MM.1S (cell line): ENCODE results near the gene TMEM121B.

ENCODE experiments used
- DNase-seq: peaks from one replicate; pipeline ENCODE4 v3.0.0-alpha.2; 2015
- H2AFZ ChIP-seq: fragments of 300-600 bp; sonication (generic); 2 replicates; pipeline ENCODE4 v1.6.0; 2016; ENCODE audit warnings: antibody characterized with exemption, low read length
- H3F3A ChIP-seq: fragments of 300-600 bp; sonication (generic); 2 replicates; pipeline ENCODE4 v1.6.1; 2016; ENCODE audit warnings: mild to moderate bottlenecking, antibody characterized with exemption, low read length, moderate library complexity, mixed read lengths; ENCODE audit not compliant: insufficient read depth
- H3K27ac ChIP-seq: fragments of 300-600 bp; sonication (generic); 2 replicates; pipeline ENCODE4 v1.5.1; 2016; ENCODE audit warnings: mild to moderate bottlenecking, low read length
- H3K27me3 ChIP-seq: fragments of 300-600 bp; sonication (generic); replicated peaks from 2 replicates; pipeline ENCODE4 v1.6.0; 2016; ENCODE audit warnings: low read length; ENCODE audit not compliant: insufficient read depth
- H3K36me3 ChIP-seq: fragments of 300-600 bp; sonication (generic); replicated peaks from 2 replicates; pipeline ENCODE4 v1.6.1; 2016; ENCODE audit warnings: mild to moderate bottlenecking, low read length, mixed read lengths; ENCODE audit not compliant: insufficient read depth
- H3K4me1 ChIP-seq: fragments of 300-600 bp; sonication (generic); 2 replicates; pipeline ENCODE4 v1.6.1; 2016; ENCODE audit warnings: low read length, mixed read lengths
- H3K4me2 ChIP-seq: fragments of 300-600 bp; sonication (generic); 2 replicates; pipeline ENCODE4 v1.6.0; 2016; ENCODE audit warnings: low read depth, low read length
- H3K4me3 ChIP-seq: fragments of 300-600 bp; sonication (generic); 2 replicates; pipeline ENCODE4 v1.5.1; 2016; ENCODE audit warnings: low read length, mixed read lengths
- H3K79me2 ChIP-seq: fragments of 300-600 bp; sonication (generic); 2 replicates; pipeline ENCODE4 v1.6.1; 2016; ENCODE audit warnings: mixed run types, low read length, mixed read lengths
- H3K9ac ChIP-seq: fragments of 300-600 bp; sonication (generic); 2 replicates; pipeline ENCODE4 v1.6.1; 2016; ENCODE audit warnings: low read length, mixed read lengths
- H3K9me2 ChIP-seq: fragments of 300-600 bp; sonication (generic); replicated peaks from 2 replicates; pipeline ENCODE4 v1.6.1; 2016; ENCODE audit warnings: mild to moderate bottlenecking, low read length, mixed read lengths; ENCODE audit not compliant: insufficient read depth
- H3K9me3 ChIP-seq: fragments of 300-600 bp; sonication (generic); replicated peaks from 2 replicates; pipeline ENCODE4 v1.6.1; 2016; ENCODE audit warnings: mild to moderate bottlenecking, low read length, mixed read lengths; ENCODE audit not compliant: insufficient read depth
- H4K20me1 ChIP-seq: fragments of 300-600 bp; sonication (generic); 2 replicates; pipeline ENCODE4 v1.6.1; 2016; ENCODE audit warnings: mild to moderate bottlenecking, low read length, moderate library complexity, mixed read lengths; ENCODE audit not compliant: insufficient read depth
- CTCF ChIP-seq: fragments of 300-600 bp; sonication (generic); IDR thresholded peaks from 2 replicates; pipeline ENCODE4 v1.5.1; 2016; ENCODE audit warnings: antibody characterized with exemption, low read length, mixed read lengths
- EZH2 ChIP-seq: fragments of 300-600 bp; sonication (generic); optimal IDR thresholded peaks from 2 replicates; pipeline ENCODE3; 2017; ENCODE audit warnings: low read depth, mild to moderate bottlenecking, antibody characterized with exemption, low read length, mixed read lengths
- EZH2phosphoT487 ChIP-seq: fragments of 300-600 bp; sonication (generic); IDR thresholded peaks from 2 replicates; pipeline ENCODE4 v1.6.1; 2018; ENCODE audit warnings: antibody characterized with exemption, low read length

Gene TMEM121B

DNA sequence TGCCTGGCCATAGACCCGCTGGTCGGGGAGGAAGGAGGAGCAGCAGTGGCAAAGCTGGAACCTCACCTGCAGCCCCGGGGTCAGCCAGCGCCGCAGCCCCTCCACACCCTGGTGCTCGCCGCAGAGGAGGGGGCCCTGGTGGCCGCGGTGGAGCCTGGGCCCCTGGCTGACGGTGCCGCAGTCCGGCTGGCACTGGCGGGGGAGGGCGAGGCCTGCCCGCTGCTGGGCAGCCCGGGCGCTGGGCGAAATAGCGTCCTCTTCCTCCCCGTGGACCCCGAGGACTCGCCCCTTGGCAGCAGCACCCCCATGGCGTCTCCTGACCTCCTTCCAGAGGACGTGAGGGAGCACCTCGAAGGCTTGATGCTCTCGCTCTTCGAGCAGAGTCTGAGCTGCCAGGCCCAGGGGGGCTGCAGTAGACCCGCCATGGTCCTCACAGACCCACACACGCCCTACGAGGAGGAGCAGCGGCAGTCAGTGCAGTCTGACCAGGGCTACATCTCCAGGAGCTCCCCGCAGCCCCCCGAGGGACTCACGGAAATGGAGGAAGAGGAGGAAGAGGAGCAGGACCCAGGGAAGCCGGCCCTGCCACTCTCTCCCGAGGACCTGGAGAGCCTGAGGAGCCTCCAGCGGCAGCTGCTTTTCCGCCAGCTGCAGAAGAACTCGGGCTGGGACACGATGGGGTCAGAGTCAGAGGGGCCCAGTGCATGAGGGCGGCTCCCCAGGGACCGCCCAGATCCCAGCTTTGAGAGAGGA lies 11.9 kb downstream of the TMEM121B start:
- H3K9ac ChIP-seq, result no peak overlapping the region
- H3F3A ChIP-seq, result 0 out of 2 replicates have a peak, but pooled peaks cover 4% of the 10 kb centered on the region
- H3K9me3 ChIP-seq, result no peaks in the 10 kb centered on the region
- no peak overlapping the region for H3K4me2 ChIP-seq
- H3K36me3 ChIP-seq, result no peaks in the 10 kb centered on the region
- TF ChIP-seq EZH2 (no peak), CTCF (no peak), EZH2phosphoT487 (no peak)
- no peaks in the 10 kb centered on the region for H3K4me1 ChIP-seq
- no peaks in the 10 kb centered on the region for H3K27me3 ChIP-seq
- H3K79me2 ChIP-seq, result no peaks in the 10 kb centered on the region
- H2AFZ ChIP-seq, result no peak overlapping the region
- no peak overlapping the region for H3K4me3 ChIP-seq
- no peaks in the 10 kb centered on the region for H3K9me2 ChIP-seq
- H4K20me1 ChIP-seq, result no peaks in the 10 kb centered on the region
- no peak for DNase-seq
- H3K27ac ChIP-seq, result no peak overlapping the region

- DNase-seq, result no peak
- no peaks in the 10 kb centered on the region for H3K9me2 ChIP-seq
- no peaks in the 10 kb centered on the region for H3K9me3 ChIP-seq
- TF ChIP-seq EZH2phosphoT487 (no peak), CTCF (no peak), EZH2 (no peak)
- no peaks in the 10 kb centered on the region for H3K79me2 ChIP-seq
- 0 out of 2 replicates have a peak, but pooled peaks cover 4% of the 10 kb centered on the region for H3F3A ChIP-seq
- H3K9ac ChIP-seq, result no peak overlapping the region
- H3K4me1 ChIP-seq, result no peaks in the 10 kb centered on the region
- no peaks in the 10 kb centered on the region for H3K27me3 ChIP-seq
- no peak overlapping the region for H3K4me2 ChIP-seq
- H3K36me3 ChIP-seq, result no peaks in the 10 kb centered on the region
- H4K20me1 ChIP-seq, result no peaks in the 10 kb centered on the region
- H2AFZ ChIP-seq, result no peak overlapping the region
- no peak overlapping the region for H3K27ac ChIP-seq
- no peak overlapping the region for H3K4me3 ChIP-seq
These were observed 12.7 kb downstream of the TMEM121B start for GRCh38 chr22:17108256-17109112.

DNA sequence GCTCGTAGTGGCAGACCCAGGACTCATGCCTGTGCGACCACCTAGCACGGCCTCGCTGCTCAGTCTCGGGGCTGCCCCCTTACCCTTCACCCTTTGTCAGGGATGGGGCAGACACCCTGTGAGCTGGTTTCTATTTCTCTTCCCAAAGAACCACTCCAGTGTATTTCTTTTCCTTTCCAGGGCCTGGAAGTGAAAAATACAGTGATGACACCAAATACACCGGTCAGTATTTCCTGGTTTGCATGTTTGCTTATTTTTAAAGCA lies 13.7 kb downstream of the TMEM121B start:
- no peak for DNase-seq
- Histone ChIP-seq H3K27me3 (no peaks in the 10 kb centered on the region), H3K4me1 (no peaks in the 10 kb centered on the region), H3K9me3 (no peaks in the 10 kb centered on the region), H2AFZ (no peak overlapping the region), H4K20me1 (no peaks in the 10 kb centered on the region), H3K36me3 (no peaks in the 10 kb centered on the region), H3K4me3 (no peak overlapping the region), H3K79me2 (no peaks in the 10 kb centered on the region), H3F3A (0 out of 2 replicates have a peak, but pooled peaks cover 4% of the 10 kb centered on the region), H3K4me2 (no peak overlapping the region; the same call in 1 of the 2 replicates), H3K9me2 (no peaks in the 10 kb centered on the region), H3K27ac (no peak overlapping the region), H3K9ac (no peak overlapping the region)
- no peak for TF ChIP-seq EZH2
- TF ChIP-seq CTCF, result no peak
- no peak for TF ChIP-seq EZH2phosphoT487
